ENCODE measurements around the gene ARHGEF40.

ARHGEF40 gene

DNA sequence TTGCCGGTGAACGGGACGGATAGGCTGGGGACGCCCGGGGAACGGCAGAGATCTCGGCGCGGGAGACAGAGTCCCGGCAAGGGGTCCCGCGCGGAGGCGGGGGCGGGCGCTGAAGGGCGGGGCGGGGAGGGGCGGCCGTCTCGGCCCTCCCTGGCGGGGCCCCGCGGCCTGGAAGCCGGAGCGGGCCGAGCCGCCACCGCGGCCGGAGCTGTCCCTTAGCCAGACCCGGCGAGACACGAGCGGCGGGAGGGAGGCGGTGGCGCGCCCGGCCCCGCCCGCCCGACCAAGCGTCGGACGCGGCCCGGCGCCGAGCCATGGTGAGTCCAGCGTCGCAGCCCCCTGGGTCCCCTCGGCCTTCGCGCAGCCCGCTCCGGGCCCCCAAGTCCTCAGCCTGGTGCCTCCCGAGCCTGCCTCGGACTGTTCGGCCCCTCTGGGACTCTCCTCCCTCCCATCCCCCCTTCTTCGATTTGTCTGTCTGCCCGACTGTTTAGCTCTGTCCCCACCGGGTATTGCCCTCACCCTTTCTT lies at the start of gene ARHGEF40:
Gene ARHGEF40, plus strand, starts transcription at position 222 of the 527 bp plus-strand sequence. Its CDS starts 93 bp downstream, at position 315.
- peak within 1 kb of the TSS; percentile 93 for H3K27ac Mint-ChIP-seq
- peaks cover 63% of the 10 kb centered on the region for H3K36me3 Mint-ChIP-seq (ENCODE audit: low read depth)
- peaks cover 54% of the 10 kb centered on the region for H3K4me1 Mint-ChIP-seq (ENCODE audit: low read depth)
- H3K9me3 Mint-ChIP-seq: no peaks in the 10 kb centered on the region
- peaks cover 23% of the 10 kb centered on the region for H3K27me3 Mint-ChIP-seq
- H3K4me3 Mint-ChIP-seq: peak within 1 kb of the TSS; percentile 93
- intact Hi-C loops (cut with micrococcal nuclease): no loop called here

DNA sequence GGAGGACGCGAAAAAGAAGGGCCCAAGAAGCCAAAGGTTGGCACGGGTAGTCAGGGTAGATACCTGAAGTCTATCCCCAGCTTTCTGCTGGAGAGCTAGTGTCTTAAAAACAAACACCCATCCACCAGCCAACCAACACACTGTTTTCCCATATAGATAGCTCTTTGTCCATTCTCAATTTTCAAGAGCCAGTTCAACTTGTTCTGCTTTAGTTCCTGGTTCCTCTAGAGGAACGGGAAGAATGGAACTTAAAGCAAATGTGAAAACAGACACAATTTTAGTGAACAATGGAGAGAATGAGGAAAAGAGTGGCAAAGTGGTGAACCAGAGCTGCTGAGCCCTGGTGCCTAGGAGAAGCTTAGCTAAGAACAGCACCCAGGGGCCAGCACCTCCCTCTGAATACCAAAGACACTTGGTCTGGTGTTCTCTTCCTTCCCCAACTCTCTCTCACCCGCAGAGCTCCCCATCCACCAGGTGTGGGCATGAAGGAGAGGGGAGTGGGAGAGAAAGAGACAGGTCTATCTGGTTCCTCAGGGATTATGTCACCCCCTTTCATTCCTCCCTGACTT lies 49.0 kb upstream of the ARHGEF40 start:
- intact Hi-C loops (cut with micrococcal nuclease): no loop called here
- Mint-ChIP-seq H3K27ac (peak overlapping the region; percentile 47), H3K27me3 (peaks cover 26% of the 10 kb centered on the region), H3K4me3 (no peak overlapping the region), H3K9me3 (no peaks in the 10 kb centered on the region), H3K4me1 (ENCODE audit: low read depth) (peaks cover 91% of the 10 kb centered on the region), H3K36me3 (ENCODE audit: low read depth) (peaks cover 11% of the 10 kb centered on the region)

DNA sequence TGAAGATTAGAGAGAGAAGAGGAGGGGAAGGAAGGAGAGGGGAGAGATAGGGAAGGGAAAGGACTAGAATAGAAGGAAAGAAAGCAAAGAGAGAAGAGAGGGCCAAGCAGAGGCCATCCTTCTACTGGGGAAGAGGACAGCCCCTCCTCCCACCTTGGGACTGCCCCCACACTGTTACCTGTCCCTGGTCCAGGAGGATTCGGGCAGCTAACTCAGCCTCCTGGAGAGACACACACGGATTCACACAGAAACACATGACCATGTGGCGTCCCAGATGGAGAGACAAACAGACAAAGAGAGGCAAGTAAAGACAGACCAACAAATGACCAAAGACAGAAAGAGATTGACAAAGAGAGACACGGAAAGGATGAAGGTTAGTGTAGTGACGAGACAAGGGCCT lies 47.4 kb upstream of the ARHGEF40 start:
- H3K4me3 Mint-ChIP-seq: peak overlapping the region; percentile 13
- H3K36me3 Mint-ChIP-seq (ENCODE audit: low read depth): peaks cover 1% of the 10 kb centered on the region
- H3K27me3 Mint-ChIP-seq: peaks cover 35% of the 10 kb centered on the region
- intact Hi-C loops (cut with micrococcal nuclease): no loop called here
- H3K9me3 Mint-ChIP-seq: no peaks in the 10 kb centered on the region
- peak overlapping the region; percentile 19 for H3K27ac Mint-ChIP-seq
- H3K4me1 Mint-ChIP-seq (ENCODE audit: low read depth): peaks cover 82% of the 10 kb centered on the region

DNA sequence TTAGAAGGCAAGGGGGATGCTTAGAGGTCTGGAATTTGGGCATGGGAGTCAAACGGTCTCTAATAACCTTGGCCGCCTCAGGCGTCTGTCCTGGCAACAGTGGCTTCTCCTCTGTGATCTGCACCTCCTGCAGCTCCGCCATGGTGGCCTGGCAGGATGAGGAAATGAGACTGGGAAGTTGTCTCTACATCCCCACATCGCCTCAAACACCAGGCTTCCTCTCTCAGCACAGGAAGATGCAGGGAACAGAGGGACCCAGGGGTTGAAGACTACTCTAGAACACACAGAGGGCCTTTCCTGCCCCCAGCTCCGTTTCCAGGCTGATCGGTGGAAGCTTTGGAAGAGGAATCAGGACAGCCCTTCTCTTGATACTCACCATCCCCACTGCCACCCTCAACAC lies 46.9 kb upstream of the ARHGEF40 start:
- H3K4me3 Mint-ChIP-seq: peak overlapping the region; percentile 13
- peaks cover 35% of the 10 kb centered on the region for H3K27me3 Mint-ChIP-seq
- peaks cover 77% of the 10 kb centered on the region for H3K4me1 Mint-ChIP-seq (ENCODE audit: low read depth)
- intact Hi-C loops (cut with micrococcal nuclease): no loop called here
- H3K27ac Mint-ChIP-seq: peak overlapping the region; percentile 19
- no peaks in the 10 kb centered on the region for H3K9me3 Mint-ChIP-seq
- no peaks in the 10 kb centered on the region for H3K36me3 Mint-ChIP-seq (ENCODE audit: low read depth)

GRCh38 chr14:21023817-21024584 lies 46.1 kb upstream of the ARHGEF40 start:
- Mint-ChIP-seq H3K27me3 (peaks cover 35% of the 10 kb centered on the region), H3K27ac (peak overlapping the region; percentile 59), H3K4me3 (peak overlapping the region; percentile 66), H3K36me3 (ENCODE audit: low read depth) (no peaks in the 10 kb centered on the region), H3K4me1 (ENCODE audit: low read depth) (peaks cover 69% of the 10 kb centered on the region), H3K9me3 (no peaks in the 10 kb centered on the region)
- intact Hi-C loops (cut with micrococcal nuclease): no loop called here

DNA sequence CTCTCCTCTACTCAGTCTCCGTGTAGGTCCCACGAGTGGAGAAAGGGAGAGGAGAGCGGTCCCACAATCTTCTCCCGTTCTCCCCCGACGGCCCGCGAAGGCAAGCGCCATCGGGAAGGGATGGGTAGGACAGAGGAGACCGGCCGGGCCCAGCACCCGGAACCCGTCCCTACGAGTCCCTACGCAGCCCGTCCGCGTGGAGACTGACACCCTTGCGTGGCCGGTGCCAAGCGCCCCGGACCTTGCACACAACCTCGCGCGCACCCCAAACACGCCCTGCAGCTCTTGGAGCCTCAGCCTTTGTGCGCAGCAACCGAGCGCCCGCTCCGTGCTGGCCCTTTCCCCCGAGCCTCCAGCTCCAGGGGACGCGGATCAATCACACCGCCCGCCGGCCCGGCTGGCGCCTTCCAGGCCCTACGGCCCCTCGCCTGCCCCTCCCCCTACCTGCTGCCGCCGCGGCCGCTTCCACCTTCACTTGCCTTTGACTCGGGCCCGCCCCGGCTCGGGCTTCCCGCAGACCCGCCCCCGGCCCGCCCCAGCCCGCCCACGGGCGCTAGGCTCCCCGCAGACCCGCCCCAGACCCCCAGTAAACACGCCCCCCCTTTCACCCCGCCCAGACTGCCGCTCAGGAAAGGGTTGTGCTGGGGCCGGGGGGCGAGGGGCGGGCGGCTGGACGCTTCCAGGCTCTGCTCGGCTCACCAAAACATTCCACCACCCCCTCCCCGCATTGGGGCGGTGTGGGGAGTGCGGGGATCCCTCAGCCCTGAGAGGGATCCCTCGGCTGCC lies 45.3 kb upstream of the ARHGEF40 start, which contains the start of gene NDRG2:
Gene NDRG2, minus strand, starts transcription at position 477 of the 786 bp plus-strand sequence. CDS start 1,746 bp downstream, outside the sequence.
- Mint-ChIP-seq H3K27me3 (peaks cover 38% of the 10 kb centered on the region), H3K36me3 (ENCODE audit: low read depth) (no peaks in the 10 kb centered on the region), H3K4me3 (peak within 1 kb of the TSS; percentile 66), H3K9me3 (no peaks in the 10 kb centered on the region), H3K4me1 (ENCODE audit: low read depth) (peaks cover 61% of the 10 kb centered on the region), H3K27ac (peak within 1 kb of the TSS; percentile 59)
- intact Hi-C loops (cut with micrococcal nuclease): no loop called here

- Mint-ChIP-seq H3K9me3 (no peaks in the 10 kb centered on the region), H3K4me3 (peak overlapping the region; percentile 63), H3K27ac (peak overlapping the region; percentile 59), H3K27me3 (peaks cover 41% of the 10 kb centered on the region), H3K4me1 (ENCODE audit: low read depth) (peaks cover 54% of the 10 kb centered on the region), H3K36me3 (ENCODE audit: low read depth) (no peaks in the 10 kb centered on the region)
- intact Hi-C loops (cut with micrococcal nuclease): no loop called here
Observed at GRCh38 chr14:21025371-21026273, 44.5 kb upstream of the ARHGEF40 start.

GRCh38 chr14:21026274-21026987 lies 43.7 kb upstream of the ARHGEF40 start:
- Mint-ChIP-seq H3K27ac (no peak overlapping the region), H3K9me3 (no peaks in the 10 kb centered on the region), H3K27me3 (peaks cover 41% of the 10 kb centered on the region), H3K4me1 (ENCODE audit: low read depth) (peaks cover 46% of the 10 kb centered on the region), H3K36me3 (ENCODE audit: low read depth) (no peaks in the 10 kb centered on the region), H3K4me3 (no peak overlapping the region)
- intact Hi-C loops (cut with micrococcal nuclease): no loop called here

DNA sequence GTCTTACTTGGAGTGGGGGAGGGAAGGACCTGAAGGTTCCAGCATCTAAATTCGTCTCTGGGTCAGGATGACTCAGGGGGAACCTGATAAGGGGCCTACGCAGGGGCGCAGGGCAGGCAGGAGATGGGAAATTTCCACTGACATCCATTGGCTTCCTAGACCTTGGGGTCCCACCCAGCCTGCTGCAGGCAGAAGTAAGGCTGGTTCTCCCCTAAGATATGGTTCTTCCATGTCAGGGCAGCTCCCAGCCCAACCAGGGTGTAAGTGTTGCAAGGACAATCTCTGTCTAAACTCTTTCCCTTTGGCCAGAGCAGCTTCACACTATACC lies 43.2 kb upstream of the ARHGEF40 start:
- H3K27ac Mint-ChIP-seq: no peak overlapping the region
- no peaks in the 10 kb centered on the region for H3K36me3 Mint-ChIP-seq (ENCODE audit: low read depth)
- no peak overlapping the region for H3K4me3 Mint-ChIP-seq
- H3K9me3 Mint-ChIP-seq: no peaks in the 10 kb centered on the region
- intact Hi-C loops (cut with micrococcal nuclease): no loop called here
- peaks cover 44% of the 10 kb centered on the region for H3K4me1 Mint-ChIP-seq (ENCODE audit: low read depth)
- peaks cover 41% of the 10 kb centered on the region for H3K27me3 Mint-ChIP-seq

DNA sequence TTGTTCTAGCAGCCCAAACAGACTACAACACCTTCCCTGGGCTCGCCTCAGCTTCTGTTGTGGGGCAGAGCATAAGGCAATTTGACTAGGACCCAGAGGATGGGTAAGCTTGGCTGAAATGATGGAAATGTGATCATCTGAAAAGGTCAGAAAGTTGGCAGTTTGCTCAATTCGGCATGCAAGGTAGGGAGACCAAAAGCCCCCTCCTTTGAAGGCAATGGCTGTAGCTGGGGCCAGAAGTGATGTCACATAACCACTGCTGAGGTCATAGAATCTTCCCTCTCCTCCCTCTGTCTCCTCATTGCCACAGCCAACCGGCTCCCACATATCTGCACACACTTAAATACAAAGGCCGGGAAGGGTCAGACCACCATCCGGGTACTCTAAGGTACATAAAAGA lies 40.2 kb upstream of the ARHGEF40 start, which contains the start of gene TPPP2:
Gene TPPP2, plus strand, starts transcription at position 301 of the 400 bp plus-strand sequence. CDS start 365 bp downstream, outside the sequence.
- Mint-ChIP-seq H3K36me3 (ENCODE audit: low read depth) (no peaks in the 10 kb centered on the region), H3K9me3 (no peaks in the 10 kb centered on the region), H3K27ac (no peak within 1 kb of the TSS), H3K27me3 (peaks cover 28% of the 10 kb centered on the region), H3K4me3 (no peak within 1 kb of the TSS), H3K4me1 (ENCODE audit: low read depth) (peaks cover 41% of the 10 kb centered on the region)
- intact Hi-C loops (cut with micrococcal nuclease): no loop called here

GRCh38 chr14:21030531-21030930 lies 39.6 kb upstream of the ARHGEF40 start:
- intact Hi-C loops (cut with micrococcal nuclease): no loop called here
- peaks cover 24% of the 10 kb centered on the region for H3K27me3 Mint-ChIP-seq
- no peak overlapping the region for H3K4me3 Mint-ChIP-seq
- H3K9me3 Mint-ChIP-seq: no peaks in the 10 kb centered on the region
- H3K27ac Mint-ChIP-seq: no peak overlapping the region
- H3K4me1 Mint-ChIP-seq (ENCODE audit: low read depth): peaks cover 42% of the 10 kb centered on the region
- H3K36me3 Mint-ChIP-seq (ENCODE audit: low read depth): no peaks in the 10 kb centered on the region

DNA sequence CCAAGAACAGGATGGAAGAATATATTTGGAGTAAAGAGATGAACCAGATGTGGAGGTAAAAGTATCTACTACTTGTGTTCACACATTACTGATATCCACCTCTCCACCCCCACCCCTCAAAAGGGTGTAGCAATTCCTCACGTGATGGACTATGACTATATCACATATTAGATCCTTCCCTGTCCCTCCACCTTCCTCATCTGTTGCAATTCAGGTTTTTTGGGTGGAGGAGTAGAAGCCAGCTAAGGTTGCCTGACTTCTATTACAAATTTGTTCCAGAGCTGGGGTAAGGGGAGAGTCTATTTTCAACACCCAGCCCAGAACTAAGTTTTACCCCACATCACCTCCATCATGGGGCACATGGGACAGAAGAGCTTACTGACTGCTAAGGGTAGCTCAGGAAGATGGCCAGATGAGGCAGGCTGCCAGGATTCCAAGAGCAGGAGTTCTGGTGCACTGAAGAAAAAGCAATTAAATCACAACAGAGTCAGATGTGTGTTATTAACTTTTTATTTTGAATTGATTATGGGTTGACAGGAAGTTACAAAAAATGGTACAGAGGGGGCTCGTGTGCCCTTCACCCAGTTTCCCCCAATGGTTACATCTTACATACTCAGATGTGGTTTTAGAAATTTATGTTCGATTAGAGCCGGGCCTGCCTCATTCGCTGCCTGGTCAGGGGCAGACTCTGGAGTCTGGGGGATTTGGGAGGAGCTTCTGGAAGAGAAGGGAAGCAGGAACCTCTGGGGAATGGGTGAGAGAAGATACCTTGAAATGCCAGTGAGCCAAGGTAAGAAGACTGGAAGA lies 37.6 kb upstream of the ARHGEF40 start:
- no peaks in the 10 kb centered on the region for H3K9me3 Mint-ChIP-seq
- no peaks in the 10 kb centered on the region for H3K36me3 Mint-ChIP-seq (ENCODE audit: low read depth)
- peaks cover 11% of the 10 kb centered on the region for H3K27me3 Mint-ChIP-seq
- peak overlapping the region; percentile 21 for H3K27ac Mint-ChIP-seq
- no peak overlapping the region for H3K4me3 Mint-ChIP-seq
- peaks cover 51% of the 10 kb centered on the region for H3K4me1 Mint-ChIP-seq (ENCODE audit: low read depth)
- intact Hi-C loops (cut with micrococcal nuclease): no loop called here

Measured in dendritic cell treated with granulocyte-macrophage colony-stimulating factor and Interleukin-4, amounts not matched to agents 40 ng/mL and 50 ng/mL, for 4 days (primary cell).